Measurements from ENCODE around the gene NEDD8. TPM values are rescaled to one million over a fixed set of nuclear protein-coding genes. Genes with fewer than 3 reads are reported as not detected.

The NEDD8 gene
- total RNA-seq, 2 donors from 2014 or later: 126 to 150 TPM

DNA sequence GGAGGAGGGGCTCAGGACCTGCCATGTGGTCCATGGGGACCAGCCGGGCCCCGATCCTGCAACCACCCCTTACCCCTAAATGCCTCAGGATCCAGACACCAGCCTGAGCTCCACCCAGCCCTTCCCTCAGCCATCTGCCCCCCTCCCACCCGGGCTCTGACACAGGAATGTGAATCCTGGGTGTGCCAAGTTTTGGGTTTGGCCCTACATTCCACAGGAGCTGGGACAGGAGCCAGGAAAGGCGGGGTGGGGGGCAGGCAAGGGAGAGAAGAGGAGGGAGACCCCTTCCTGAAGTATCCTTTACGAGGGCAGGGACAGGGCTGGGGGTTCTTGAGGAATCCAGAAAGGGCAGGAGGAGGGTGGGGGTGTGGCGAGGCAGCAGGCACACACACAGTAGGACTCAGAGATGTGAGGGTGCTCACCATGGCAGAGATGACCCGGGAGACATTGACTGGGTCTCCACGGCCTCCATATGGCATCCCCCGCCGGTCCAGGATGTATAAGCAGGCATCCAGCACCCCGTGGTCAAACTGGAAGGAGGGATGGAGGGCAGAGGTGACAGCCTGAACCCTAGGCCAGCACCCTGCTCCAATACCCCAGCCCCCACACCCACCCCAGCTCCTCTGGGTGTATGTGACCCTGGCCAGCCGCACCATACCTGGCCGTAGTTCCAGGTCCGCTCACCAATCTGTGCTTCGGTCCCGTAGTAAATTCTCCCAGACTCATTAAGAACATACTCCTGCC is 27.3 kb upstream of the NEDD8 start:
- no peaks in the 10 kb centered on the region for H3K9me3 ChIP-seq
- no peak for DNase-seq
- no peak overlapping the region for H3K4me3 ChIP-seq
- TF ChIP-seq, protein P1, sequence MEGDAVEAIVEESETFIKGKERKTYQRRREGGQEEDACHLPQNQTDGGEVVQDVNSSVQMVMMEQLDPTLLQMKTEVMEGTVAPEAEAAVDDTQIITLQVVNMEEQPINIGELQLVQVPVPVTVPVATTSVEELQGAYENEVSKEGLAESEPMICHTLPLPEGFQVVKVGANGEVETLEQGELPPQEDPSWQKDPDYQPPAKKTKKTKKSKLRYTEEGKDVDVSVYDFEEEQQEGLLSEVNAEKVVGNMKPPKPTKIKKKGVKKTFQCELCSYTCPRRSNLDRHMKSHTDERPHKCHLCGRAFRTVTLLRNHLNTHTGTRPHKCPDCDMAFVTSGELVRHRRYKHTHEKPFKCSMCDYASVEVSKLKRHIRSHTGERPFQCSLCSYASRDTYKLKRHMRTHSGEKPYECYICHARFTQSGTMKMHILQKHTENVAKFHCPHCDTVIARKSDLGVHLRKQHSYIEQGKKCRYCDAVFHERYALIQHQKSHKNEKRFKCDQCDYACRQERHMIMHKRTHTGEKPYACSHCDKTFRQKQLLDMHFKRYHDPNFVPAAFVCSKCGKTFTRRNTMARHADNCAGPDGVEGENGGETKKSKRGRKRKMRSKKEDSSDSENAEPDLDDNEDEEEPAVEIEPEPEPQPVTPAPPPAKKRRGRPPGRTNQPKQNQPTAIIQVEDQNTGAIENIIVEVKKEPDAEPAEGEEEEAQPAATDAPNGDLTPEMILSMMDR (IDR thresholded peaks at IDR 0.05): no peak
- no peak overlapping the region for H3K27ac ChIP-seq
- intact Hi-C loops (cut with DNase I): no loop called here
- no peaks in the 10 kb centered on the region for H3K27me3 ChIP-seq
- H3K36me3 ChIP-seq: no peaks in the 10 kb centered on the region
- H3K9ac ChIP-seq (ENCODE audit: low read depth in 2 of 2, low read length in 2 of 2): no peak overlapping the region
- H3K4me1 ChIP-seq: no peaks in the 10 kb centered on the region

DNA sequence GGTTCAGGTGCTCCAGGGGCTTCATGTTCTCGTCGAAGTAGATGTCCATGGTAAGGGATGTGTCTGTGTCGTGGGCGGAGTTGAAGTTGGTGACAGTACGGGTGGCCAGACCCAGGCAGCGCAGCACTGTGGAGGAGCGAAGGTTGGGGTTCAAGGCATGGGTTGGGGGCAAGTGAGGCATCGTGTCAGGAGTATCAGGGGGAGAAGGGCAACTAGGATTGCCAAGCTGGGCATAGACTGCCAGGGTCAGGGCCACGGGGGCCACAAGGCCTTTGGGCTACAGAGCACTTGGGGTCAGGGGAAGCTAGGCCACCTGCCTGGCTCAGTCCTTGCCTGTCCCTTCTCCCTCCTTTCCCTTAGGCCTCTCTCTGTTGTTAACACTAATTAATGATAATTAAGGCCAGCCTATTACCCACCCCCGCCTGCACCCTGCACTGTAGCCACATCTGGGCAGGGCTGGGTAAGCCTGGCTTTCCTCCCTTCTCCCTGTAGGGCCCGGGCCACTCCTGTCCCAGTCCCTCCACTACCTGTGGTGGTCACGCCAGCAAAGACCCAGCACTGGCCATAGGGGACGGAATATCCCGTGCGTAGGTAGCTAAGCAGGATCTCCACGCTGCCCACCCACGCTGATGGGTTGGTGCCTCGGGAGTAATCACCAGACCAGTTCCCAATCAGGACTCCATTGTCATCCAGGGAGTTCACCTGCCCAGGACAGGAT is 26.5 kb upstream of the NEDD8 start:
- no peak for DNase-seq
- Histone ChIP-seq H3K27ac (no peak overlapping the region), H3K36me3 (no peaks in the 10 kb centered on the region)

DNA sequence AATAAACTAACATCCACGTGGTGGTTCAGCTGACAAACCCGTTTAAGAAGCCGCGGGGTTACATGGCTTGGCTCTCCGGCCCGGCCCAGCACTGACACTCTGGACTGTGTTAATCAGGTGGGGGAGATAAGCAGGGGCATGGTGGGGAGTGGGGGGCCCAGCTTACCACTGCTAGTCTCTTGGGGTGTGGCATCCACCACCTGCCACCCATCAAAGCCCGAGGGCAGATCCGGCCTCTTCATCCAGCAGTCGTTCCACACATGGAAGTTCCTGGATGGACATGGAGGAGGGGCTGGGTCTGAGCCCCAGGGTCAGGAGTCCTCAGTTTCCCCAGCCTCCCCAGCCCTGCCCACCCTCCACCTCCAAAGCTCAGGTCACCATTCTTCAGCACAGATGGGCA is 26.0 kb upstream of the NEDD8 start:
- no peak for DNase-seq
- TF ChIP-seq, protein P1 (IDR thresholded peaks at IDR 0.05): no peak
- Histone ChIP-seq H3K27me3 (no peaks in the 10 kb centered on the region), H3K9ac (ENCODE audit: low read depth in 2 of 2, low read length in 2 of 2) (no peak overlapping the region), H3K4me3 (no peak overlapping the region), H3K36me3 (no peaks in the 10 kb centered on the region), H3K9me3 (no peaks in the 10 kb centered on the region), H3K27ac (no peak overlapping the region), H3K4me1 (no peaks in the 10 kb centered on the region)
- intact Hi-C loops (cut with DNase I): no loop called here

More for the DNA sequence above, 26.5 kb upstream of the NEDD8 start:
- Histone ChIP-seq H3K9me3 (no peaks in the 10 kb centered on the region), H3K9ac (ENCODE audit: low read depth in 2 of 2, low read length in 2 of 2) (no peak overlapping the region), H3K4me1 (no peaks in the 10 kb centered on the region), H3K27me3 (no peaks in the 10 kb centered on the region), H3K4me3 (no peak overlapping the region)
- intact Hi-C loops (cut with DNase I): no loop called here
- TF ChIP-seq, protein P1 (IDR thresholded peaks at IDR 0.05): no peak

DNA sequence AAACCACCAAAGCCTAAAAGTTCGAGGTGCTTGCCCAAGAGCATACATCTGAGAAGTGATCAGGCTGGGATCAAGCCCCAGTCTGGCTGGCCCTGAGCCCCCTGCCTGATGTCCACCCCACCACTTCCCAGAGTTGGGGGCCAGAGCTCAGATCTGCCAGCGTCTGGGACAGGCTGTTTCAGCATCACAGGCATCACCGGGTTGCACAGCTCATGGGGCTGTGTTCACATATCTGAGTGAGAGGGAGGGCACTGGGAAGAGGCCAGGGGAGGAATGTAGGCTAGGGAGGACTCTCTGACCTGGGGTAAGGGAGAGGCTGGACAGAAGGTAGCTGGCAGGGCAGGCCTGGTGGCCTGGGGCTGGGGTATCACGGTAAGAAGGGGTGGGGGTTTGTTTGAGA is 24.8 kb upstream of the NEDD8 start:
- Histone ChIP-seq H3K9me3 (no peaks in the 10 kb centered on the region), H3K9ac (ENCODE audit: low read depth in 2 of 2, low read length in 2 of 2) (no peak overlapping the region), H3K4me3 (no peak overlapping the region), H3K27ac (no peak overlapping the region), H3K36me3 (no peaks in the 10 kb centered on the region), H3K4me1 (no peaks in the 10 kb centered on the region), H3K27me3 (no peaks in the 10 kb centered on the region)
- TF ChIP-seq, protein P1 (IDR thresholded peaks at IDR 0.05): no peak
- intact Hi-C loops (cut with DNase I): no loop called here
- DNase-seq: no peak

DNA sequence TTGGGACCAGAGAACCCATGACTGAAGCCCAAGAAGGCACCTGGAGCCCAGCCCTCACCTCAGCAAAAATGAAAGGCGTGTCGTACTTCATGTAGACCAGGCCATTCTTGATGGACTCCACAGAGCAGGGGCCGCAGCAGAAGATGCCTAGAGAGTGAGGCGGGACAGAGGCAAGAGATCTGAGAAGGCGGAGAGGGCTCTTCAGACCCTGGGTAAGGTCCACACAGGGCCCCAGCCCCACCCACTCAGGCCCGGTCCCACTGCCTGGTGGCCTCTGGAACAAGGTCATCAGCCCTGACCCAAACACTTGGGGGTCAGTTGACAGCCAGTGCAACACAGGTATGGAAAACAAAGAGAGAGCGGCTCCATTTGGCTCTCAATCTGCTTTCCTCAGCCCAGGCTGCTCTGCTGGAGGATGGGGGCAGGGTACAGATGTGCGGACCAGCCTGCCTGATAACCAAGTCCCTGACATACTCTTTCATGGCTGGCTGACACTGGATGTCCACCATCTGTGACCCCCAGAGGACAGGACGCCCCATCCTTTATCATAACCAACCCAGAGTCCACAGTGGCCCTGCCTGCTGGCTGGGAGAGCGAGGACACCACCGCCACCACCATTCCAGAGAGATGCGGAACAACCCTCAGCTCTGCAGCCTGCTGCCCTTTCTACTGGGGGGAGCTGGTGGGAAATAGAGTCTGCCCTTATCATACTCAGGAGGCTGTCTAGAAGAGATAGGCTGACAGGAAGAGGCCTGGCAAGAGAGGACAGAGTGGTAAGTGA is 24.0 kb upstream of the NEDD8 start:
- Histone ChIP-seq H3K4me3 (no peak overlapping the region), H3K9ac (ENCODE audit: low read depth in 2 of 2, low read length in 2 of 2) (no peak overlapping the region), H3K36me3 (no peaks in the 10 kb centered on the region), H3K27me3 (no peaks in the 10 kb centered on the region), H3K27ac (no peak overlapping the region), H3K4me1 (no peaks in the 10 kb centered on the region), H3K9me3 (no peaks in the 10 kb centered on the region)
- no peak for DNase-seq
- TF ChIP-seq, protein P1 (IDR thresholded peaks at IDR 0.05): no peak
- intact Hi-C loops (cut with DNase I): no loop called here
